A549 (cell line): Measurements from ENCODE around the gene YTHDF2.

Source experiments
- EP300 ChIP-seq, 2 experiments: fragments of >200 bp; sonication (Bioruptor Twin); formaldehyde crosslinking; IDR thresholded peaks; 2 replicates in 1 of 2; 3 replicates in 1 of 2; pipeline ENCODE4 v1.6.1; 2016 to 2017
- HDAC2 ChIP-seq: fragments of 200-600 bp; sonication (generic); IDR thresholded peaks from 2 replicates; pipeline ENCODE4 v1.6.1; 2016
- PHF8 ChIP-seq: fragments of 200-600 bp; sonication (generic); IDR thresholded peaks from 2 replicates; pipeline ENCODE4 v1.6.1; 2016; ENCODE audit warnings: low read depth, mild to moderate bottlenecking, antibody characterized with exemption, moderate library complexity, borderline replicate concordance
- POLR2A ChIP-seq: IDR thresholded peaks from 2 replicates; pipeline ENCODE4 v1.6.1; 2012; ENCODE audit warnings: mild to moderate bottlenecking, low read length

DNA sequence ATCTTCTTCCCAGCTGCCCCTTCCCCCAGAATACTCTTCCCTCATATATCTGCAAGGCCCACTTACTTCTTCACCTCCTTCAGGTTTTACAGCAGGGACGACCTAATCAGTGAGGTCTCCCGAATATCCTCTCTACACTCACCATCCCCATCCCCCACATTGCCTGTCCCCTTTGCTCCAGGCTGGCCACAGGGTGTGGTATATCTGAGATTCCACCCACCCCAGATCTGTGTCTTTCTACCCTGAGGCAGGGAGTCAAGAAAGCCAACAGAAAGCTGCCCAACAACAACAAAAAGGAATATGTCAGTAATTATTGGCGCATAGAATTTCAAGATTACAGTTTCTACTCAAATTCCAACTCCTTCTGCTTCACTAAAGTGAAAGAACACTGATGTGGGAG, 45.3 kb downstream of the YTHDF2 start:
- TF ChIP-seq EP300 (IDR thresholded peaks at IDR 0.05) (no peak), POLR2A (no peak), HDAC2 (no peak), PHF8 (no peak)
